K562 (cell line): Measurements from ENCODE around the gene RAP1A. TPM values are rescaled to one million over a fixed set of nuclear protein-coding genes. Genes with fewer than 3 reads are reported as not detected.
A peak's percentile ranks its signal among the peaks of the same experiment; 100 is the strongest.

Experiments
- ATAC-seq: fragments of 200-7000 bp; cut with Tn5 transposase; 3 replicates; pipeline ENCODE4 v1.9.1; 2020; ENCODE audit warnings: moderate library complexity
- BruUV-seq: library from RNA; stranded (reverse); fragments of 400-500 nt; replicated peaks from 2 replicates; lab custom pipeline; 2021; lab: Mats Ljungman, UMichigan
- CTCF ChIA-PET: fragments of 300-600 bp; formaldehyde crosslinking; extraction: SDS; loops from one replicate; lab custom pipeline; 2021; ENCODE audit warnings: low intra/inter-chr PET ratio; lab: Yijun Ruan, JAX
- POLR2A ChIA-PET: fragments of 300-600, 350-650 bp; sonication (Branson Sonifier 250); formaldehyde crosslinking; extraction: SDS; loops from one replicate; lab custom pipeline; 2021; ENCODE audit warnings: antibody characterized with exemption, inconsistent platforms; lab: Yijun Ruan, JAX
- DNase-seq, 4 experiments: peaks; one replicate each; pipeline versions ENCODE4 v3.0.0 to v3.0.0-alpha.2; 2011 to 2018; ENCODE audit warnings: low spot score in 3 of 4, mixed read lengths in 3 of 4; ENCODE audit errors: extremely low read depth in 1 of 4
- FAIRE-seq: peaks from 2 replicates; lab custom pipeline; 2011; peaks lifted over from hg19 to GRCh38; lab: Jason Lieb, UNC
- H2AFZ ChIP-seq: 2 replicates; pipeline ENCODE4 v1.6.0; 2011; ENCODE audit warnings: low read depth, low read length, control low read depth, inconsistent platforms
- H3K27ac ChIP-seq: fragments of 200-600 bp; 3 replicates; pipeline ENCODE4 v1.8.0; 2011; ENCODE audit warnings: low read depth, mild to moderate bottlenecking, control low read depth, inconsistent platforms, low read length, moderate library complexity, mixed read lengths; ENCODE audit errors: extremely low read depth
- H3K27me3 ChIP-seq, 2 experiments: fragments of 300-600 bp in 1 of 2; 2 replicates in 1 of 2; 3 replicates in 1 of 2; pipeline versions ENCODE4 v1.6.0 to v1.8.0; 2011; ENCODE audit warnings: inconsistent platforms in 2 of 2, low read length in 2 of 2, mild to moderate bottlenecking in 1 of 2, mixed read lengths in 1 of 2, moderate library complexity in 1 of 2; ENCODE audit not compliant: control insufficient read depth in 2 of 2, insufficient read depth in 2 of 2
- H3K36me3 ChIP-seq: fragments of 300-600 bp; 3 replicates; pipeline ENCODE4 v1.8.0; 2011; ENCODE audit warnings: mild to moderate bottlenecking, low read length, inconsistent platforms; ENCODE audit not compliant: control insufficient read depth, insufficient read depth
- H3K4me1 ChIP-seq, 2 experiments: fragments of 200-600 bp in 1 of 2; replicated peaks in 1 of 2; 2 replicates in 1 of 2; 3 replicates in 1 of 2; pipeline versions ENCODE4 v1.5.1 to v1.8.0; 2011; ENCODE audit warnings: inconsistent platforms in 2 of 2, low read length in 2 of 2, mild to moderate bottlenecking in 1 of 2, mixed read lengths in 1 of 2, moderate library complexity in 1 of 2; ENCODE audit not compliant: control insufficient read depth in 2 of 2, insufficient read depth in 2 of 2
- H3K4me2 ChIP-seq: 2 replicates; pipeline ENCODE4 v1.6.1; 2011; ENCODE audit warnings: low read length, control low read depth, inconsistent platforms, mixed read lengths; ENCODE audit not compliant: insufficient read depth
- H3K4me3 ChIP-seq: fragments of 200-600 bp; sonication (generic), shearing (Covaris generic); 2 replicates; pipeline ENCODE4 v1.5.1; 2016; ENCODE audit warnings: control low read depth, inconsistent platforms
- H3K79me2 ChIP-seq: fragments of 200-600 bp; 3 replicates; pipeline ENCODE4 v1.8.0; 2011; ENCODE audit warnings: low read length, inconsistent platforms; ENCODE audit not compliant: control insufficient read depth, insufficient read depth
- H3K9ac ChIP-seq, 2 experiments: 2 replicates each; pipeline versions ENCODE4 v1.6.0 to v1.6.1; 2011; ENCODE audit warnings: low read depth in 2 of 2, low read length in 2 of 2, control low read depth in 1 of 2, inconsistent platforms in 1 of 2, mild to moderate bottlenecking in 1 of 2, mixed read lengths in 1 of 2; ENCODE audit not compliant: insufficient read depth in 1 of 2
- H3K9me1 ChIP-seq: one replicate; pipeline ENCODE4 v1.6.0; 2011; ENCODE audit warnings: inconsistent platforms, mild to moderate bottlenecking, low read length, moderate library complexity; ENCODE audit not compliant: control insufficient read depth, insufficient read depth
- H3K9me3 ChIP-seq: replicated peaks from 2 replicates; pipeline ENCODE4 v1.5.1; 2011; ENCODE audit warnings: low read depth, low read length, inconsistent platforms; ENCODE audit not compliant: control insufficient read depth, insufficient read depth
- H4K20me1 ChIP-seq: replicated peaks from 2 replicates; pipeline ENCODE4 v1.6.1; 2011; ENCODE audit warnings: low read length, inconsistent platforms, mixed read lengths; ENCODE audit not compliant: control insufficient read depth, insufficient read depth
- ADNP ChIP-seq: fragments of 200-800 bp; sonication (Bioruptor generic); IDR thresholded peaks from 2 replicates; pipeline ENCODE4 v1.6.1; 2016; ENCODE audit warnings: missing genetic modification characterization, missing compliant biosample characterization
- EZH2 ChIP-seq: IDR thresholded peaks from 2 replicates; pipeline ENCODE4 v1.6.1; 2012; ENCODE audit warnings: low read depth, mild to moderate bottlenecking, inconsistent platforms, low read length, borderline replicate concordance
- HCFC1 ChIP-seq: IDR thresholded peaks from 2 replicates; pipeline ENCODE4 v1.6.1; 2012; ENCODE audit warnings: low read depth, low read length, improper control_type of control experiment
- KAT2B ChIP-seq: IDR thresholded peaks from one replicate; pipeline ENCODE4 v1.6.1; 2012; ENCODE audit warnings: low read depth, mild to moderate bottlenecking, control low read depth, inconsistent platforms, low read length, moderate library complexity
- MCM5 ChIP-seq: fragments of 450-650 bp; IDR thresholded peaks from 2 replicates; pipeline ENCODE4 v1.6.1; 2016; ENCODE audit warnings: low read depth
- MCM7 ChIP-seq, 2 experiments: fragments of 450-650 bp; IDR thresholded peaks; 2 replicates each; pipeline ENCODE4 v1.6.1; 2016 to 2018
- TAF15 ChIP-seq: fragments of 200-400 bp; formaldehyde crosslinking; IDR thresholded peaks from 2 replicates; pipeline ENCODE4 v1.6.1; 2017; ENCODE audit warnings: mild to moderate bottlenecking, low read depth, low read length, moderate library complexity
- TRIM28 ChIP-seq: fragments of 450-650 bp; IDR thresholded peaks from 2 replicates; pipeline ENCODE4 v1.6.1; 2017
- ZFP36 ChIP-seq: fragments of 150-350 bp; IDR thresholded peaks from 2 replicates; pipeline ENCODE4 v1.6.1; 2018; ENCODE audit warnings: low read length, low read depth; ENCODE audit not compliant: partially characterized antibody
- ZNF174 ChIP-seq: fragments of 250-450 bp; sonication (Bioruptor Pico); IDR thresholded peaks from 2 replicates; pipeline ENCODE4 v1.4.0; 2020; ENCODE audit warnings: mild to moderate bottlenecking
- ZNF217 ChIP-seq: sonication (generic); formaldehyde crosslinking; IDR thresholded peaks from 2 replicates; pipeline ENCODE4 v1.8.0; 2022; ENCODE audit warnings: mild to moderate bottlenecking, missing genetic modification reagents
- ZNF354B ChIP-seq: fragments of 250-450 bp; sonication (Bioruptor Pico); IDR thresholded peaks from 2 replicates; pipeline ENCODE4 v1.4.0; 2020
- ZNF445 ChIP-seq: fragments of 250-450 bp; sonication (Bioruptor Pico); IDR thresholded peaks from 2 replicates; pipeline ENCODE4 v1.4.0; 2020; ENCODE audit warnings: low read depth, mild to moderate bottlenecking, moderate library complexity
- WGBS: fragments of 100-300 bp; shearing (Covaris generic); methylation state at CpG from one replicate; pipeline ENCODE4 v1.1.6; 2016; ENCODE audit warnings: low coverage, mixed read lengths; ENCODE audit not compliant: insufficient coverage; ENCODE audit errors: missing lambda C conversion rate; 5-methylcytosine and 5-hydroxymethylcytosine counted together
- in situ Hi-C: fragments of 300-500 bp; cut with MboI; formaldehyde crosslinking; loops from 4 replicates; pipeline ENCODE4 v1.15.0; 2018; ENCODE audit warnings: inconsistent platforms, mixed read lengths
- intact Hi-C: fragments of 100-400 bp; cut with micrococcal nuclease; formaldehyde crosslinking; loops from 2 replicates; pipeline ENCODE4 v1.14.2; 2022
- polyA plus RNA-seq, 8 experiments: library from polyadenylated mRNA; depleted of rRNA in 4 of 8; stranded (reverse) in 5 of 8; unstranded in 3 of 8; fragments of >200 nt; fragmentation: Nextera tagmentation in 2 of 8; fragmentation: Illumina TruSeq in 1 of 8; extraction: Ambion mirVana in 2 of 8; extraction: Trizol in 1 of 8; gene quantifications; 2 replicates each; pipeline versions ENCODE4 v1.2.1 to v1.2.3, GENCODE V29; 2011 to 2014; ENCODE audit warnings: inconsistent platforms in 1 of 8, missing spikeins in 1 of 8
- total RNA-seq, 7 experiments: library from RNA; depleted of rRNA in 6 of 7; stranded (reverse); fragments of >200 nt in 6 of 7; fragmentation: Illumina TruSeq in 2 of 7; extraction: Trizol in 2 of 7; gene quantifications; 2 replicates each; pipeline versions ENCODE4 v1.2.1 to v1.2.3, GENCODE V29; 2011 to 2021; ENCODE audit warnings: low replicate concordance in 1 of 7
- TF ChIP-seq, protein P1 (sequence below): sonication (generic); formaldehyde crosslinking; IDR thresholded peaks from 2 replicates; pipeline ENCODE4 v1.8.0; 2022; ENCODE audit warnings: missing genetic modification reagents, mild to moderate bottlenecking, borderline replicate concordance

Gene RAP1A
- total and polyA plus RNA-seq, 9 of the 15 experiments (the other 6 are each of a cell fraction or from before 2014, with no cell fraction given) = 13.4 to 86.2 (median 32.5) TPM

DNA sequence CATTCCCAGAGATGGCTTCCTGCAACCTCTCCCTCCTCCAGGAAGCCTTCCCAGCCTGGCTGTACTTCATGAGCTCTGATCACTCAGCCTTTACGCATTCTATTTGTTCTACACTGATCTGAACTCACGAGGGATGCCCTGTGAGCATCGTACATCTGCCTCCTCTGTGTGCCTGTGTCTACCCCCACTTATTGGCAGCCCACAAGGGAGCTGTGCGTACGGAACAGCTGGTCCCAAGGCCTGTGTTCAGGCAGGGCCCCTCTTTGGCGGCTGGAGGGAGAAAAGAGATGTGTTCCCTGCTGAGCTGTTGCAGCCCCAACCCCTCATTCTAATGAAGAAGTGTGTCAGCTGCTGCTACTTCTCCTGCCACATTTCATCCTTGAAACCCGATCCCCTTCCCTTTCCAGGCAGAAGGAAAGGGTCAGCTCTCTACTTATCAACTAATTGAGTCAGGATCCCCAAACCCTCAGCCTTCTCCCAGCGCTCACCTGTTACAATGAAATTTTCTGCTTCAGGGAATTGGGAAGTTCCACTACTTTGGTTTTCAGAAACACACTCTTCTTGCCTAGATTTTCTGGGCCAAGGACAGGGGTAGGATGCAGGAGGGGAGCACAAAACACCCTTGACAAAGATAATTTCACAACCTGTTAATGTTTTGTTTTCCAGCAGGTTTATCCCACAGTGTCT, 116.4 kb downstream of the RAP1A start:
- no peak overlapping the region for H3K27ac ChIP-seq
- in situ Hi-C loops = no loop called here
- CTCF ChIA-PET = no interaction called here

DNA sequence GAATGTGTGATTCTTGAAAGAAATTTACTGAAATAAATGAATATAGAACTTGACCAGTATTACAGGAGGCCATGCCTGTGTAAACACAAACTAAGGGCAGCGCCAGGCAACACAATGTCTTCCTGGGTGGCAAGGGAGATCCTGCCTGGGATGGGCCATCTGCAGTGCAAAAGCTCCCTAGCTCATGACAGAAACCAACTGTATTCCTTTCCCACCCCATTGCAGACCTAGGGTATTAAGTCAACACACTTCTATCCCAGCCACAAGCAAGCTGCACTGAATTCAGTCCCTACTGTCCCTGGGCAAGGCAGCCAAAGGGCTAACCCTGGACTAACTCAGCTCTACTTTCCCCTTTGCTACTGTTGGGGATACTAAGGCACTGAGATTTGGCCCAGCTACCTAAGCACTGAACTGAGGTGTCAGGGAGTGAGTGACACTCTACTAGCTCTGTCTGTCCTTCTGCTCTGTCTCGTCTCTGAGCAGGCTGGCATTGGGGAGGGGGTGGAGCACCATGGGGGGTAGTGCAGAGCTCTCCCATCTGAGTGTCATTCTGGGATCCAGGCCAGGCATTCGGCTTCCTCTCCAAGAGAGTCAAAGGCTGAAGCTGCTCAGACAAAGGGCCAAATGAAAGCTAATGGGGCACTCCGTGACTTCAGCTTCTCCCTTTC, 117.1 kb downstream of the RAP1A start:
- no peak overlapping the region for H3K9ac ChIP-seq
- intact Hi-C loops = no loop called here
- in situ Hi-C loops = no loop called here
- H3K27me3 ChIP-seq = peaks cover 34 to 78% of the 10 kb centered on the region in 2 experiments
- no peaks in the 10 kb centered on the region for H3K9me3 ChIP-seq
- TSS peak; percentile 43 for BruUV-seq
- H4K20me1 ChIP-seq = no peaks in the 10 kb centered on the region; the same call in none of the 2 replicates
- H2AFZ ChIP-seq = no peak overlapping the region
- H3K4me1 ChIP-seq = peaks cover 11 to 35% of the 10 kb centered on the region in 2 experiments
- DNase-seq = no peak
- no peak for ATAC-seq
- no peaks in the 10 kb centered on the region for H3K79me2 ChIP-seq
- H3K27ac ChIP-seq = no peak overlapping the region
- no peak for FAIRE-seq
- CTCF ChIA-PET = no interaction called here
- peaks cover 2% of the 10 kb centered on the region for H3K9me1 ChIP-seq
- WGBS = 7% methylated on average over 4 of the region's 4 CpGs
- H3K4me3 ChIP-seq = no peak overlapping the region
- H3K4me2 ChIP-seq = no peak overlapping the region
- POLR2A ChIA-PET = interaction anchor here (0.7 to 2.2 kb wide), 3 partner anchors 19 to 229 kb away, joined by 3 to 10 read pairs (median 3); partner anchors contain the start of gene DDX20
- no peaks in the 10 kb centered on the region for H3K36me3 ChIP-seq
- TF ChIP-seq MCM7 (IDR thresholded peaks at IDR 0.05) = no peak
- TF ChIP-seq, protein P1, sequence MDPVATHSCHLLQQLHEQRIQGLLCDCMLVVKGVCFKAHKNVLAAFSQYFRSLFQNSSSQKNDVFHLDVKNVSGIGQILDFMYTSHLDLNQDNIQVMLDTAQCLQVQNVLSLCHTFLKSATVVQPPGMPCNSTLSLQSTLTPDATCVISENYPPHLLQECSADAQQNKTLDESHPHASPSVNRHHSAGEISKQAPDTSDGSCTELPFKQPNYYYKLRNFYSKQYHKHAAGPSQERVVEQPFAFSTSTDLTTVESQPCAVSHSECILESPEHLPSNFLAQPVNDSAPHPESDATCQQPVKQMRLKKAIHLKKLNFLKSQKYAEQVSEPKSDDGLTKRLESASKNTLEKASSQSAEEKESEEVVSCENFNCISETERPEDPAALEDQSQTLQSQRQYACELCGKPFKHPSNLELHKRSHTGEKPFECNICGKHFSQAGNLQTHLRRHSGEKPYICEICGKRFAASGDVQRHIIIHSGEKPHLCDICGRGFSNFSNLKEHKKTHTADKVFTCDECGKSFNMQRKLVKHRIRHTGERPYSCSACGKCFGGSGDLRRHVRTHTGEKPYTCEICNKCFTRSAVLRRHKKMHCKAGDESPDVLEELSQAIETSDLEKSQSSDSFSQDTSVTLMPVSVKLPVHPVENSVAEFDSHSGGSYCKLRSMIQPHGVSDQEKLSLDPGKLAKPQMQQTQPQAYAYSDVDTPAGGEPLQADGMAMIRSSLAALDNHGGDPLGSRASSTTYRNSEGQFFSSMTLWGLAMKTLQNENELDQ = no peak
- TF ChIP-seq TAF15 = no peak
- TF ChIP-seq TRIM28 = no peak
- no peak for TF ChIP-seq ADNP (tag)
- no peak for TF ChIP-seq ZNF217 (CRISPR knock-in tag)
- no peak for TF ChIP-seq EZH2
- no peak for TF ChIP-seq KAT2B
- TF ChIP-seq ZNF174 (CRISPR knock-in tag) = no peak
- no peak for TF ChIP-seq MCM5
- no peak for TF ChIP-seq ZNF445
- no peak for TF ChIP-seq HCFC1

More for the DNA sequence above, 116.4 kb downstream of the RAP1A start:
- peaks cover 2% of the 10 kb centered on the region for H3K9me1 ChIP-seq
- no peak overlapping the region for H3K4me2 ChIP-seq
- no peak overlapping the region for H2AFZ ChIP-seq
- H3K9ac ChIP-seq = no peak overlapping the region
- no peak for FAIRE-seq
- H3K27me3 ChIP-seq = peaks cover 34 to 76% of the 10 kb centered on the region in 2 experiments
- WGBS = 12% methylated on average over 8 of the region's 8 CpGs
- intact Hi-C loops = no loop called here
- no peak for ATAC-seq
- no peaks in the 10 kb centered on the region for H3K79me2 ChIP-seq
- no peak for DNase-seq
- no peaks in the 10 kb centered on the region for H3K36me3 ChIP-seq
- TF ChIP-seq ZFP36 (peak; percentile 85), ZNF354B (CRISPR knock-in tag) (no peak)
- H4K20me1 ChIP-seq = no peaks in the 10 kb centered on the region; the same call in none of the 2 replicates
- no peak overlapping the region for H3K4me3 ChIP-seq
- no TSS peak for BruUV-seq
- H3K9me3 ChIP-seq = no peaks in the 10 kb centered on the region
- POLR2A ChIA-PET = interaction anchor here (0.6 to 2.2 kb wide), 5 partner anchors 11 to 228 kb away, joined by 3 to 10 read pairs (median 3); partner anchors contain the start of gene DDX20
- peaks cover 11 to 35% of the 10 kb centered on the region in 2 experiments for H3K4me1 ChIP-seq
